Measurements from ENCODE around the gene SPINT1.
A peak's percentile ranks its signal among the peaks of the same experiment; 100 is the strongest.
"Not testable (repeated sequence)": the region's sequence is repeated elsewhere in the genome, so short reads cannot be mapped to it uniquely, and the experiment has no call there.

Gene SPINT1

DNA sequence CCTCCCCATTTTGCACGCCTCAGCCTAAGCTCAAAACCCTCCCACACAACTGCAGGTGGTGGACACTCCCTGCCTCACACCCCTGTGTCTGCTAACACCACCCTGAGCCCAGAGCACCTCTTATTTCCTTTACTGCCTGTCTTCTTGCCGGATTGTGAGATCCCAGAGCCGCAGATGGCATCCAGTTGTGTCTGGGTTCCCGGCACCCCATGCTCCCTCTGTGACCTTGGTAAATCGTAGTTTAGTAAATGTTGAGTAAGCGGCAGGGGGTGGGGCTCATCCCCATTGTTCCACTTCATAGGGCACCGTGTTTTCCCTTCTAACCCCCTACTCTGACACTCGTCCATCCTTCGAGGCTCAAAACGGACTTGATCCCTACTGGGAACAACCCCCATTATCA, 14.9 kb downstream of the SPINT1 start:
- DNase-seq (ENCODE audit: low read depth): no peak

DNA sequence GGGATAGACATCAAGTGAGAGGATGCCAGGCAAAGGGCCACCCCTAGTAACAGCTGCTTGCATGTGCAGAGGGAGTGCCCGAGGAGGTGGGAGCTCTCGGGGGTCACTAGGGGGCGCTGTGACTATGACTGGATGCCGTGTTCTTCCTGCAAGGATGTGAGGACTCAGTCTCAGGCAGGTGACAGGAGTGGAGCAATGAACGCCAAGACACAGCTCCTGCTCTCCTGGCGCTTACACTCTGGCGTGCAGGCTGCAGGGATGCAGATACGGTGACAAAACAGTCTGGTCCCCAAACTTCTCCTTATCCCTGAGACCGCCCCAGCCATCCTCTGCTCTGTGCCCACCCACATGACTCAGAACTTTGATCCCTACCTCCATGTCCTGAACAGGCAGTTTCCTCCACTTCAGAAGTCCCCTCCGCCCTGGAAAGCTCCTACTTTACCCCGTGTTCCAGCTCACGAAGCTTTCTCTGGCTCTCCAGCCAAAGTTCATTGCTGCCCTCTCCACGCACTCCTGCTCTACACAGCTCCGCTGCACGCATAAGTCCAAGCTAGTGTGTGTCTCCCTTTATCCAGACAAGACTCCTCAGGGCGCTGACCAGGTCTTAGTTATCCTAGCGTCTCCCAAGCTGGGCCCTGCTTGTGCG, 15.5 kb downstream of the SPINT1 start:
- peak; percentile 74 for DNase-seq (ENCODE audit: low read depth)

DNA sequence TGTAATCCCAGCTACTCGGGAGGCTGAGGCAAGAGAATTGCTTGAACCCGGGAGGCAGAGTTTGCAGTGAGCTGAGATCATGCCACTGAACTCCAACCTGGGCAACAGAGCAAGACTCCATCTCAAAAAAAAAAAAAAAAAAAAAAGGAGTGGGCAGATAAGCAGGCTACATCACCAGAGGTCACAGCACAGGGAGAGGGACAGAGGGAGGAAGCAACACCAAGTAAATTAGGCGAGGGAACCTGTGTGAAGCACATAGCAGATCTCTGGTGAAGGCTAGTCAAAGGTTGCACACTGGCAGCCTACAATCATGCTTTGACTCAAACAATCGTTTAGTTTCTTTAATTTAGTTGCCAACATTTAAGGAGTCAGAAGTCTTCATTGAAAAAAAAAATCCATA, 17.3 kb downstream of the SPINT1 start:
- not testable (repeated sequence) for DNase-seq (ENCODE audit: low read depth)

DNA sequence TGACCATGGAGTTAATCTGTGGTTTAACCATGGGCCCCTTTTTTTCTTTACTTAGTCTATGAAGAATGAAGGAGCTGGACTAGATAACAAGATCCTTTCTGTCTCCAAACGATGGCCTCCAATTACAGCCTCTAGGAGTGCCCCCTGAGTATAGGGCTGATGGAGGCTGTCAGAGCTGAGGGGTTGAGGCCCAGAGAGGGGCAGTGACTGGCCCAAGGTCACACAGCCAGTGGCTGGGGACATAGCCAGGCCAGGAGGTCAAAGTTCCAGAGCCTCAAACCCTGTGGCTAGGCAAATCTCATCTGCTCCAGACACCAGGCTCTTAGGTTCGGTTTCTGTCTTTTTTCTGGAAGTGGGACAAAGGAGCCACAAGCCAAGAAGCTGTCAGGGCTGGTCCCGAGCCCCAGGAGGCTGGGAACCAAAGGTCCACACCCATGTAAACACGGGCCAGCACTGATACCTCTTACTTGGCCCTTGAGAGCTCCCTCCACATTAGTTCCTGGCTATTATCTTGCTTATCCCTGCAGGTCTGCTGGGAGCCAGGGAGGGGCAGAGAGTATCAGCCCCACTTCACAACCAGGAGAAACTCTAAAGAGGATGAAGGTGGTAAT, 19.9 kb downstream of the SPINT1 start:
- DNase-seq (ENCODE audit: low read depth): no peak

DNA sequence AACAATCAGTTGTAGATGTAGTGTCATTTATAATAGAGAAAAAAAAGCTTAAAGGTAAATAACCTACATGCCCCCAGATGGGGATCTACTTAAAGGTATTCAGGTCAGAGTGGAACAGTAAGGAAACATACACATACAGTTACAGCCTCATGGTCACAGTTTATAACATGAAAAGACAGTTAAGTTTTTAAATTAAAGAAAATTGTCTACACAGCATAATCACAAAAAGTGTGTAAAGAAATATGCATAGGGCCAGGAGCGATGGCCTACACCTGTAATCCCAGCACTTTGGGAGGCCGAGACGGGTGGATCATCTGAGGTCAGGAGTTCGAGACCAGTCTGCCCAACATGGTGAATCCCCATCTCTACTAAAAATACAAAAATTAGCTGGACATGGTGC, 23.4 kb downstream of the SPINT1 start:
- no peak for DNase-seq (ENCODE audit: low read depth)

DNA sequence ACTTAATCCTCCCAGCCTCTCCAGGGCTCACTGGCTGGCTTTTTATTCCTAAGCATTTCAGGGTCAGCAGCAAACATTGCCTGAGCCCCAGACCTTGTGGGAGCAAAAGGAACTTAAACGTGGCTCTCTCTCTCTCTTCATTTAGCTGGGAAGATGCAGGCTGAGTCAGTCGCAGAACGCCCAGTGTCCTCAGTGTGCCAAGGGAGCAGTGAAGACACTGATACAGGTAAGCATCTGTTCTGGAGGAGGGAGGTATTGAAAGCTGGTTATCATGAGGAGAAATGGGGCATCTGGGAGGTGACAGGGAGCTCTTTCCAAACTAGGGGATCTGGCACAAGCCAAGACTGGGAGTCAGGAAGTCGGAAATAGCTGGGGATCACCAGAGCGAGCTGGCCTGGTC, 25.8 kb downstream of the SPINT1 start:
- DNase-seq (ENCODE audit: low read depth): no peak

DNA sequence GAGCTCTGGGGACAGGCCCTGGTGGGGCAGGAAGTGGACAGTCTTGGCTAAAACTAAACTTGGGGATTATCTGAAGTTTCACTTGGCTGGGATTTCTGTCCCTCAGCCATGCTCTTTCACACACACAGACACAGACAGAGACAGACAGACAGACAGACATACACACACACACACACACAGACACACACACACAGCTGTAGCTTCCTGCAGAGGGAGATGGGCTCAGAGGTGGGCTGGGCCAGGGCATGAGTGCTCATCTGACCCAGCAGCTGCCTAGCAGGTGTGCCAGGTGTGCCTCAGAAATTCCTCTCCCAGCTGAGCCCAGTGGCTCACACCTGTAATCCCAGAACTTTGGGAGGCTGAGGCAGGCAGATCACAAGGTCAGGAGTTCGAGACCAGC, 26.9 kb downstream of the SPINT1 start:
- no peak for DNase-seq (ENCODE audit: low read depth)

DNA sequence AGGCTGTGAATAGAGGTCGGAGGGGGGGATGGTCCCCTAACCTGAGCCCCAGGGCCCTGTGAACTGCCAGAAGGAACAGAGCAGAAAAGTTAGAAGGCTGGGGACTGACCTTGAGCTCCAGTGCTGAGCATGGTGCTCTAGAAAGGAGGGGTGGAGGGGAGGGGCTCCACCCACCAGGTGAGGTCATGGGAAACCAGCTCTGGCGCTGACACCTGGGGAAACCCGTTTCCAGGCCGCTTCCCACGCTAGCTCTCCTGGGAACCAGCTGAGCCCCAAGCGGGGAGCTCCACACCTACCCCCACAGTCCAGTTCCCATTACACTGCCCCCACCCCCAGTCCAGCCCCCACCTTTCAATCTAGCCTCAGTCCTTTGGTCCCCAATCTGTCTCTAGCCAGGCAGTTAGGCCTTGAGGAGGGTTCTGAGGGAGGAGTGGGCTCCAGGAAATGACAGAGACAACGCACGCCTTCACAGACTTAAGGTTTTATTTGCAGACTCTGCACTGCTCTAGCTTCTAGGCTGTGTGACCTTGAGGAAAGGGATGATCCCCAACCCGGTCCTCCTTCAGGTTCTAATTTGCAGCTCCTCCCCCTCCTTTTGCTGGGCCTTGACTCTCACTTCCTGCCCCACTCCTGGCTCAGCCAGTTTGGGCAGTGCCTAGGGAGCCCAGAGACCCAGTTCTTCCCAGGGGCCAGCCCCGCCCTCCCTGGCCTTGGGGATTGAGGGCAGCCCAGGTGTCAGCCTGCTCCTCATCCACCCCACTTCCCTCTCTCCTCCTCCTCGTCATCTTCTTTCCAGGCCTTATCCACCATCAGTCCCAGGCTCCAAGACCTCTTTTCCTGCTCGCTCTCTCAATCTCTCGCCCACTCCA, 28.1 kb downstream of the SPINT1 start:
- no peak for DNase-seq (ENCODE audit: low read depth)

DNA sequence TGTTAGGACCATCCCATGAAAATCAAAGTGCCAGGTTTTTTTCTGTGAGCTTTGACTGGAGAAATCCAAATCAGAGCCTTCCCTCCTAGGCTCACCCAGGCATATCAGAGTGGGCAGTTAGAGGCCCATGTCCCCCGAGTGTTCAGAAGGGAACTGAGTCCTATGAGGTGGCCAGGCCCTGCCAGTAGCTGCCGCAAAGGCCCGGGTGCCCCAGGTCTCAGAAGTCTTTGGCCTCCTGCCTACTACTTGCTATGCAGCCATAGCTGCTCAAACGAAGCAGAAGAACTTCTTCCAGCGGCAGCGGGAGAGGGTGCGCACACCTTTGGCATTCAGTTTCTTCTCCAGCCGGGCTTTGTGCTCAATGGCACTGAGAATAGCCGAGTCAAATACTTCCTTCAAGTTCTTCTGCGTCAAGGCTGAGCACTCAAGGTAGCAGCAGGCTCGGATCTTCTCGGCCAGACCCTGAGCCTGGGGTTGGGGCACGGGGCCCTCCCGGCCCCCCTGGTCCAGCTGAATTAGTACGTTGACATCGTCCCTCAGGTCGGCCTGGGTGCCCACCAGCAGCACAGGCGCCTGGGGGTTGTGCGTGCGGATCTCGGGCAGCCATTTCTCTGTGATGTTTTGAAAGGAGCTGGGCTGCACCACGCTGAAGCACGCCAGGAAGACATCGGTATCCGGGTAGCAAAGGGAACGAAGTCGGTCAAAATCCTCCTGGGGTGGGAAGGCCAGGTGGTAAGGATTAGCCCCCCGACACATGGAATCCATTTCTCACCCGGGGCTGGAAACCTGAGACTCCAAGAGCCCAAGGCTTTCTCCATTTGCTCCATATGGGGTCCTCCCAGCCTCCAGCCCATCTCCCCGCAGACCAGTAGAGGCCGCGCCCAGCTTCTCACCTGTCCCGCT, 29.2 kb downstream of the SPINT1 start:
- no peak for DNase-seq (ENCODE audit: low read depth)

DNA sequence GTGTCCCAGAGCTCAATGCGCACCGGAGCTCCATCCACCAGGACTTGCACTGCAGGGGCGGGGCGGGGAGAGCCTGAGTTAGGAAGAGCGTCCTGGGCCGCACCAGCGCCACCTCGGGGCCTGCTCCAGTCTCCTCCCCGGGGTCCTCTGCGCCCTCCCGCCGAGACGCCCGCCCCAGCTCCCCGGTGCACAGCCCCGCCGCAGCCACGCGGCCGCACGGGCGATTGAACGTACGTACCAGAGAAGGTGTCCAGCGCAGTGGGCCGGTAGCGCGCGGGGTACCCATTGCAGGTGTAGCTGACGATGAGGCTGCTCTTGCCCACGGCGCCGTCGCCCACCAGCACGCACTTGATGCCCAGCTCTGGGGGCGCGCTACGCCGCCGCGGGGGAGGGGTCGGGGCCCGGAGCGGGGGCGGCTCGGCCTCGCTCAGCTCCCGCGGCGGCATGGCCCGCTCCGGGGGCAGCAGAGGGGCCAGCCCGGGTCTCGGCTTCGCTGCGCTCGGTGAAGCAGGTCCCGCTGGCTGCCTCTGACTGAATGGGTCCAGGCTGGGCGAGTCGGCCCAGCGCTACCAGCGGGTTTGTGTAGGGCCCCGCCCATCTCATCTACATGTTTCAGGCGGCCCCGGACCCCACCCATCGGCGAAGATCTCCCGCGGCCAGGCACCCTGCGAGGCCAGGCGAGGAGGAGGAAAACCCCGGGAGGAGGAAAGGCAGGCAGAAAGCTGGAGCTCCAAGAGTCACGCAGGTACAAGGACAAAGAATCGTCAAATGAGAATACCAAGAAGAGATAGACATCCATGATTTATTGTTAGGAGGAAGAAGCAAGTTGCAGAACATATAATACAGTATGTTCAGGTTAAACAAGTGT, 30.1 kb downstream of the SPINT1 start, which contains the start of gene RHOV:
RHOV (minus strand) TSS at position 541 of the 868 bp plus-strand sequence; CDS start at position 446, 95 bp downstream.
- DNase-seq (ENCODE audit: low read depth): no peak

DNA sequence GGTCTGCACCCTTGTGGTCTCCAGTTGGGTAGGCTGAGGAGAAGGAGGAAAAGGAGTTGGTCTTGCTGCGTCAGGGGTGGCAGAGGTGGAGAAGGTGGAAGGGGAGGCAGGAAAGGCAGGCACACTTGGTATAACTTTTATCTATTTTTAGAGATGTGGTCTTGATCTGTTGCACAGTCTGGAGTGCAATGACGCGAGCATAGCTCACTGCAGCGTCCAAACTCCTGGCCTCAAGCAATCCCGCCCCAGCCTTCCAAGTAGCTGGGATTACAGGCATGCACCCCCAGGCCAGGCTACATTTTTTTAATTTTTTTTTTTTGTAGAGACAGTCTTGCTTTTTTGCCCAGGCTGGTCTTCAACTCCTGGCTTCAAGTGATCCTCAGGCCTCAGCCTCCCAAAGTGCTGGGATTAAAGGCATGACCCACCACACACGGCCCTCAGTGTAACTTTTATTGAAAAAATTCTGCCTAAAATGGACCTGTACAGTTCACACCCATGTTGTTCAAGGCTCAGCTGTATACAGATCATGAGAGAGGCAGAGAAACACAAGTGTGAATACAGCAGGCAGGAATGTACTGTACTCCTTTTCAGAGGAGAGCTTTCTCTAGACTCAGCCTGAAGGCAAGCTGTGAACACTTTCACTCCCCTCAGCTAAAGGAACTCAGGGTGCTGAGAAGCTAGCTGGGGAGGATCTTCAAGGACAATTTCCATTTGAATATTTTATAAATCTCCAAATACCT, 32.3 kb downstream of the SPINT1 start:
- DNase-seq (ENCODE audit: low read depth): no peak

DNA sequence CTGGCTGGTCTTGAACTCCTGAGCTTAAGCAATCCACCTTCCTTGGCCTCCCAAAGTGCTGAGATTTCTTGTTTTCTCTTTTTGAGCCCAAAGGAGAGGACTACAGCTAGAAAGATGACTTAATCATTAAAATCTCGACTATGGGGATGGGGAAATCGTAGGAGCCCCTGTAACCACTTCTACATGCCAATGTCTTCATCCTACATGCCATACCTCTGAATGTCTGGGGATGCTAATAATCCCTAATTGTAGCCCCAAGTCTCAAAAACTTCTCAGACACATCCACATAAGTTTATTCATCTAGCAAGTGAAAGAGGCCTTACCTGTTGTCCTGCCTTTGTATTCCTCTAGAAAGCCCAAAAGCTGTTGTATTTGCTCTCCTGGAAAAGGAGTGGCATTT, 33.8 kb downstream of the SPINT1 start:
- DNase-seq (ENCODE audit: low read depth): no peak

DNA sequence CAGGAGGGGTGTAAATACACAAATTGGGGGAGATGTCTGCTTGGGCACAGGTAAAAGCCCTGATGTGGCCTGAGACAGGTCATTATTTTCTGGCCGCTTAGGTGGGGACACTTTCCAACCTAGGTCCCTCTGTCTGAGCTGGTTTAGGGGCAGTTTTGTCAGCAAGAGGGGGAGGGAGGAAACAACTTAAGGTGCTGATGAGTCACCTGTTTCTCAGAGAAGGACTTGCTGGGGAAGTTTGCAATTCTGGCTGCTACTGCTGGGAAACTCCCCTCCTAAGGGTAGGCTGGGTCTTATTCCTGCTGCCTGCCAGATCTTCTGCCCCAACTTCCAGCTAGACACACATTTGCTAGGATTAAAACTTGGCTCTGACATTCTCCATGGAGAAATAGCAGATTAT, 34.9 kb downstream of the SPINT1 start:
- no peak for DNase-seq (ENCODE audit: low read depth)

DNA sequence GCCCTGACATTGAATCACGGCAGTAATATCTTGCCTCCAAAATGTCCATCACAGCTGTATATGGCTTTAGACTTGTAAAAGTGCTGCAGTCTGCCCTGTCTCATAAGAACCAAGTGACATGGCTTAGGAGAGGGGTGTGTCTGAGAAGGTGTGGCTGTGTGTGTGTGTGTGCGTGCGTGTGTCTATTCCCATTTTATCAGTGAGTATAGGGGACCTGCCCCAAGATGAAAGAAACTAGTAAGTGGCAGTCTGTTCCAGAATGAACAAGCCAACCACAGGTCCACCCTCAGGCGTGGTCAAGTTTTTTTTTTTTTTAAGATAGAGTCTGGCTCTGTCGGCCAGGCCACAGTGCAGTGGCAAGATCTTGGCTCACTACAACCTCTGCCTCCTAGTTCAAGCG, 35.8 kb downstream of the SPINT1 start:
- DNase-seq (ENCODE audit: low read depth): no peak

DNA sequence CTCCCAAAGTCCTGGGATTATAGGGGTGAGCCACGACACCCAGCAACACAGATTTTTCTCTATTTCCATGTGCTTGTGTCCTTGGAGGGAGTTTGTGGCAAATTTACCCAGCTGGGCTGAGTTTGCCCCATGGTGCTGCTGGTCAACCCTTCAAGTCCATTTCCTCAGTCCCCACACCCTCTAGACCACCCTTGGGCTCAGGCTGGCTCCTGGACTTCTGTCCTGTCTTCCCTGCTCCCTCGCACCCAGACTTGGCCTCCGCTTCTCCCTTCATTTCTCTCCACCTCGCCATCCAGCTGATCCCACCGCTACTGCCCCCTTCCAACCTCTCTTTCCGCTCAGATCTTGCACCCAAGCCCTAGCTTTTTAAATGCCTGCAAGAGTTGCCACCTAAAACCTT, 37.5 kb downstream of the SPINT1 start:
- DNase-seq (ENCODE audit: low read depth): no peak

DNA sequence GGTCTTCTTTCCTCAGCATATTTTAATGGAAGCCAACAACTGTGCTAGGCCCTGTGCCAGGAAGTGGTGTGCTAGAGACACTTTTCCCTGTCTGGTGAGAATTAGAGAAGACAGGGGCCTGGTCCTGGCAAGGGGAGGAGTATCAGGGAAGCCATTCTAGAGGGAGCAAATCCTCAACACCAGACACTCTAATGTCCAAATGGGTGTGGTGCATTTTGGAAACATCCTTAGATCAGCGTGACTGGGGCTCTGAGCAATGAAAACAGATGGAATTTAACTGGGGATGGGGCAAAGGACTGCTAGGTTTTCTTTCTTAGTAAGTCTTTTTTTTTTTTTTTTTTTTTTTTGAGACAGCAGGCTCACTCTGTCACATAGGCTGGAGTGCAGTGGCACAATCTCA, 42.7 kb downstream of the SPINT1 start:
- no peak for DNase-seq (ENCODE audit: low read depth)

DNA sequence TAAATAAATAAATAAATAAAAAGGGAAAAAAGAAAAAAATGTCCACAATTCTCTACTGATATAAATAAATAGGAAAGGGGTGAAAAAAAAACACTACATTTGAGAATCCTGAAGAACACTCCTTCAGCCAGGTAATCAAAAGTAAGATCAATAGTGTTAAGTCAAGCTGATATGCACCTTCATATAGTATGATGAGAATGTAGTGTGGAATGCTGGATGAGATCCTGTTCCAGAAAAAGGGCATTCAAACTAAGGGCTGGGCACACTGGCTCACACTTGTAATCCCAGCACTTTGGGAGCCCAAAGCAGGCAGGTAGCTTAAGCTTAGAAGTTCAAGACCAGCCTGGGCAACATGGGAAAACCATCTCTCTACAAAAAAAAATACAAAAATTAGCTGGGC, 45.3 kb downstream of the SPINT1 start:
- DNase-seq (ENCODE audit: low read depth): no peak

DNA sequence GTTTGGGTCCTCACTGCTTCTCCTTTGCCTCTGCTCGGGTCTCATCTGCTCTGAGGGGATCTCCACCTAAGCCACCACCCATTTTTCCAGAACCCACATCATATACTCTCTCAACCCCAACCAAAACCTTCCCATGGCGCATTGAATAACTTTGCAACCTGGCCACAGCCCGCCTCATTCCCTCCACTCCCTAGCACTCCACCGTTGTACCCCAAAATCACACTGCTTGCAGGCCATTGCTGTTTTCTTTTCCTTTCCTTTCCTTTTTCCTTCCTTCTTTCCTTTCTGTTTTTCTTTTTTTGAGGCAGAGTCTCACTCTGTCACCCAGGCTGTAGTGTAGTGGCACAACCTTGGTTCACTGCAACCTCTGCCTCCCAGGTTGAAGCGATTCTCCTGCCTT, 47.3 kb downstream of the SPINT1 start:
- DNase-seq (ENCODE audit: low read depth): no peak

DNA sequence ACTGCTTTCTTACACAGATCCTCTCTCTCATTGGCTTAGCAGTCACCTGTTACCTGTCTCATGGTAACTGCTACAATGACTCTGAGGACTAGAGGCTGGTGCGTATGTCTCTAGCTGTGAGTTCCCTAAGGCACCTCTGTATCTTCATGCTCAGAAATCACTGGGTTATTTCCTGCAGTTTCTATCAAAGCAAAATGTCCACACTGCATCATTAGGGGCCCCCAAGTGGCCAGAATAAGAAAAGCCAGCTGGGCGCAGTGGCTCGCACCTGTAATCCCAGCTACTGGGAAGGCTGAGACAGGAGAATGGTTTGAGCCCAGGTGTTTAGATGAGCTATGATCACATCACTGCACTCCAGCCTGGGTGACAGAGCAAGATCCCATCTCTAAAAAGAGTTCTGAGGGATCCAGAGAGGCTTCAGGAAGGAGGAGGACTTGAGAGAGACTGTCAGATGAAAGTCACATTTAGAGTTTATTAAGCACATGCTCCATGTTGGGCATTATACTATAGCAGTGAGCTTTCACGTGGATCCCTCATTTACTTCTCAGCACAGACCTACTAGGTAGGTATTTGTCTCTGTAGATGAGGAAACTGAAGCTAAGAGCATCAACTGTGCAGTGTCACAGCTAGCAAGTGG, 48.1 kb downstream of the SPINT1 start:
- DNase-seq (ENCODE audit: low read depth): no peak

DNA sequence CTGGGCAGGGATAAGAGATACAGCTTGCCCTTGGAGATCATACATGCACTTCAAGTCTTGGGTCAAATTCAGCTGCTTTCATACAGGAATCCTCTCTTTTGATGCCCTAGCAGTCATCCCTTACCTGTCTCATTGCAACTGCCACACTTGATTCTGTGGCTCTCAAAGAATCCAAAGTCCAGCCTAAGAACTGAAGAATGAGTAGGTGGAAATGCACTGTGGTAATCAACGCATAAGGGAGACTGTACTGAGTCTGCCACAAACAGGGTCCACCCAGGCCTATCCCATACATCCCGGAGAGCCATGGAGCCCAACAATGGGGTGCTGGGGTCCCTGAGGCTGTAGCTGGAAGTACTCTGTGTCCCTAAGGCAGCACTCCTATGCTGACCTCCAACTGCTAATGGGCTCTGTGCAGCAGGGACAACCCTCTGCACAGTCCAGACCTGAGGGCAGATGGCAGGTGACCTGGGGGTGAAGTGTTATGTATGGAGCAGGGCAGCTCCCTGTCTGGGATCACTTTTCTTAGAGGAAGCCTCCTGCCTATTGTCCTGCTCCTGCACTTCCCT, 48.7 kb downstream of the SPINT1 start:
- no peak for DNase-seq (ENCODE audit: low read depth)

All from stimulated activated CD8-positive, alpha-beta memory T cell treated with anti-CD3 and anti-CD28 coated beads, Interleukin-7, amount 100 ng/mL, for 24 hours (primary cell).